Adrenal gland (tissue), 12 donors: ENCODE measurements around the gene CD48. TPM values are rescaled to one million over a fixed set of nuclear protein-coding genes. Genes with fewer than 3 reads are reported as not detected.

Experiments
- DNase-seq, 7 donors: peaks; one replicate each; pipeline ENCODE4 v3.0.0-alpha.2; 2019 to 2020
- H3K27ac ChIP-seq, 5 donors: fragments of 200-600 bp; sonication (generic) in 4 of 5; 1 replicate in 3 of 5; 2 replicates in 2 of 5; pipeline versions ENCODE4 v1.5.1 to v1.8.0; 2016 to 2020; ENCODE audit warnings: mild to moderate bottlenecking in 1 of 5
- H3K27me3 ChIP-seq: fragments of 200-600 bp; 2 replicates; pipeline ENCODE4 v1.8.0; 2021
- H3K36me3 ChIP-seq, 2 donors: fragments of 200-600 bp; replicated peaks in 1 of 2; 1 replicate in 1 of 2; 2 replicates in 1 of 2; pipeline versions ENCODE4 v1.5.1 to v1.8.0; 2018 to 2022
- H3K4me1 ChIP-seq, 2 donors: fragments of 200-600 bp; replicated peaks in 1 of 2; 1 replicate in 1 of 2; 2 replicates in 1 of 2; pipeline versions ENCODE4 v1.5.1 to v1.8.0; 2018 to 2021
- H3K4me3 ChIP-seq, 4 donors: fragments of 200-600 bp; sonication (generic) in 3 of 4; one replicate each; pipeline ENCODE4 v1.5.1; 2016 to 2018
- H3K9me3 ChIP-seq, 3 donors: fragments of 200-600 bp; sonication (generic) in 1 of 3; replicated peaks in 1 of 3; 1 replicate in 2 of 3; 2 replicates in 1 of 3; pipeline versions ENCODE4 v1.5.1 to v1.8.0; 2016 to 2021
- CTCF ChIP-seq, 6 experiments: fragments of 450-650 bp in 4 of 6; fragments of 200-600 bp in 2 of 6; sonication (generic) in 1 of 6; IDR thresholded peaks; 1 replicate in 5 of 6; 2 replicates in 1 of 6; pipeline versions ENCODE4 v1.5.1 to v1.8.0; 2016 to 2021; ENCODE audit warnings: antibody characterized with exemption in 6 of 6, mild to moderate bottlenecking in 2 of 6, moderate library complexity in 1 of 6
- POLR2A ChIP-seq, 2 donors: fragments of 450-650 bp; IDR thresholded peaks; one replicate each; pipeline ENCODE4 v1.6.1; 2017; ENCODE audit warnings: antibody characterized with exemption in 2 of 2, mild to moderate bottlenecking in 2 of 2, moderate library complexity in 1 of 2
- WGBS, 4 donors: extraction: QIAGEN DNeasy Blood & Tissue Kit in 2 of 4; methylation state at CpG; one replicate each; pipeline versions ENCODE4 v1.1.5 to v1.1.7; 2013 to 2017; 5-methylcytosine and 5-hydroxymethylcytosine counted together
- intact Hi-C, 2 donors: fragments of 100-400 bp; cut with DNase I; formaldehyde crosslinking; loops; one replicate each; pipeline versions ENCODE4 v1.14.1 to v1.15.0; 2022 to 2023
- polyA plus RNA-seq, 3 donors: library from polyadenylated mRNA; stranded (reverse); fragments of 200-250 nt in 2 of 3; fragments of 350-450 nt in 1 of 3; fragmentation: Illumina TruSeq in 1 of 3; extraction: RNeasy Lipid Tissue Mini Kit (QIAGEN cat#74804) in 1 of 3; gene quantifications; one replicate each; pipeline ENCODE4 v1.2.3, GENCODE V29; 2013 to 2014
- total RNA-seq, 9 donors: library from RNA; depleted of rRNA in 4 of 9; stranded (reverse); fragments of >200 nt in 4 of 9; fragments of 120-200 nt in 1 of 9; fragmentation: NEBNext Ultra II Directional in 1 of 9; extraction: Animal tissue kit (Norgen Biotek cat#: 25700) in 1 of 9; gene quantifications; one replicate each; pipeline versions ENCODE4 v1.1.0 to v1.2.4, GENCODE V29; 2013 to 2023
- donor health status: healthy with polysubstance abuse.
- donor health status: Bipolar disorder and iron deficiency.
- donor health status: DM: yes; HTN: yes; CAD: no.
- donor health status: DM: no; HTN: no; CAD: no.
- donor health status: DM: no; HTN: no; CAD: no.
- donor health status: DM: yes; HTN: yes; CAD: no.

CD48 gene
- total and polyA plus RNA-seq, 12 donors, result 1.4 to 9.0 (median 3.9) TPM; not detected in 1

- no peaks in the 10 kb centered on the region for H3K36me3 ChIP-seq
- TF ChIP-seq CTCF (IDR thresholded peaks at IDR 0.05), result no peak
- no peak for TF ChIP-seq POLR2A (IDR thresholded peaks at IDR 0.05)
- DNase-seq, result no peak
- 85 to 92% (median 88%) methylated on average over 2 of the region's 2 CpGs for WGBS, 4 donors
- intact Hi-C loops, result no loop called here
- no peaks in the 10 kb centered on the region for H3K9me3 ChIP-seq
- no peak overlapping the region for H3K4me3 ChIP-seq
- no peaks in the 10 kb centered on the region for H3K27me3 ChIP-seq
- H3K27ac ChIP-seq, result no peak overlapping the region
- peaks cover 0 to 6% of the 10 kb centered on the region in 2 donors for H3K4me1 ChIP-seq
Observed at GRCh38 chr1:160756849-160757201, 45.2 kb upstream of the CD48 start.

DNA sequence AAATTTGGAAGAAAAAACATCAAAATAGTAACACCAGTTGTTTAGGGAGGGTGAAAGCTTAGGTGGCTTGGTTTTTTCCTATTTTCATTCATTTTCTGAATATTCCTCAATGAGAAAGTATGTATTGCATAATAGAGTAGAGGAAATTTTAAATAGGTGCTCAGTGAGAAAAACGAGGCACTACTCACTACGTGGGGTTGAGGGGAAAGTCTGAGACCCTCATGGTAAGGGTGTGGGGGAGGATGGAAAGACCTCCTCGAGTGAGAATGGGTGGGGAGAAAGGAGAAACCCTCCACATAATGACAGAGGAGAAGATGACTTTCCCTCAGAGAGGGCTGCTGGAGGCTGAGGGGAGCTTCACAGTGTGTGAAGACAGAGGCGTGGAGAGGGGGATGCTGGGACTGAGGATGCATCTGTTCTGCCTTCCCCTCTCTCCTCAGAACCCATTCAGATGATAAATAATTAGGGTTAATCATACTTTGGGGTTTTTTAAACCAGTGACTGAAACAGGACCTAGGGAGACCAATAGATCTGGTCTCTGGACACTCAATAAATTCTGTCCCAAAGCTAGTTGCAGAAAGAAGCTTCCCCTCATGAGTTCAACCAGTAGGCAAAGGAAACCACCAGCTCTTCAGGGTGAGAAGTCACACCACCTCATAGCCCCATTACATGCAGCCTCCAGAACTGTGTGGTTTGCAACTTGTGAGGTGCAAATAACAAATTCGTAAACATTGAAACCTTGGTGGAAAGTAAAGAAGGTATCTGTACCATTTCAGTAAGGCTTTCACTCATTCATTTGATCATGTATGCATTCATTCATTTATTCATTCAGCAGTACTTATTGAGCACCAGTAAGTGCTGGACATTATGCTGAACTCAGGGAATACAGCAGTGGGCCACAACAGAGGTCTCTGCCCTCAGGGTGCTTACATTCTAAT lies 44.6 kb upstream of the CD48 start:
- intact Hi-C loops, result no loop called here
- Histone ChIP-seq H3K4me3 (no peak overlapping the region), H3K27me3 (no peaks in the 10 kb centered on the region), H3K4me1 (peaks cover 0 to 6% of the 10 kb centered on the region in 2 donors), H3K9me3 (no peaks in the 10 kb centered on the region), H3K27ac (no peak overlapping the region), H3K36me3 (no peaks in the 10 kb centered on the region)
- 66 to 80% (median 71%) methylated on average over 5 of the region's 5 CpGs for WGBS, 4 donors
- no peak for DNase-seq
- no peak for TF ChIP-seq POLR2A (IDR thresholded peaks at IDR 0.05)
- TF ChIP-seq CTCF (IDR thresholded peaks at IDR 0.05), result no peak

DNA sequence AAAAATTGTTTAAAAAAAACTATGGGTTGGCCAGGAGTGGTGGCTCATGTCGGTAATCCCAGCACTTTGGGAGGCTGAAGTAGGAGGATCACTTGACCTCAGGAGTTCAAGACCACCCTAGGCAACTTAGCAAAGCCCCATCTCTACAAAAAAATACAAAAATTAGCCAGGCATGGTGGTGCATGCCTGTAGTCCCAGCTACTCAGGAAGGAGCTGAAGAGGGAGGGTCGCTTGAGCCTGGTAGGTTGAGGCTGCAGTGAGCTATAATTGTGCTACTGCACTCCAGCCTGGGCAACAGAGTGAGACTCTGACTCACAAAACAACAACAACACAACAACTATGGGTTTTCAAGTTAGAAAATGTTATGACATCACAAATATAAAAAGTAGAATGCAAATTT lies 43.8 kb upstream of the CD48 start:
- Histone ChIP-seq H3K27me3 (no peaks in the 10 kb centered on the region), H3K9me3 (no peaks in the 10 kb centered on the region), H3K4me1 (peaks cover 0 to 6% of the 10 kb centered on the region in 2 donors), H3K27ac (no peak overlapping the region), H3K36me3 (no peaks in the 10 kb centered on the region), H3K4me3 (no peak overlapping the region)
- no peak for DNase-seq
- no peak for TF ChIP-seq CTCF (IDR thresholded peaks at IDR 0.05)
- no peak for TF ChIP-seq POLR2A (IDR thresholded peaks at IDR 0.05)
- WGBS, 4 donors, result 86 to 94% (median 90%) methylated on average over 2 of the region's 2 CpGs
- intact Hi-C loops, result no loop called here

GRCh38 chr1:160753594-160753993 lies 42.0 kb upstream of the CD48 start:
- H3K36me3 ChIP-seq, result no peaks in the 10 kb centered on the region
- H3K9me3 ChIP-seq, result no peaks in the 10 kb centered on the region
- TF ChIP-seq CTCF (IDR thresholded peaks at IDR 0.05), result no peak
- no peak for TF ChIP-seq POLR2A (IDR thresholded peaks at IDR 0.05)
- DNase-seq, result no peak
- peak overlapping the region in 1 of 5 donors; percentile 51 for H3K27ac ChIP-seq
- intact Hi-C loops, result no loop called here
- peaks cover 4 to 14% of the 10 kb centered on the region in 2 donors for H3K4me1 ChIP-seq
- H3K27me3 ChIP-seq, result no peaks in the 10 kb centered on the region
- H3K4me3 ChIP-seq, result no peak overlapping the region
